DOHH2 (cell line): ENCODE results near the gene CERS6.

Experiments used
- H3F3A ChIP-seq: fragments of 200-600 bp; sonication (generic), shearing (Covaris generic); 2 replicates; pipeline ENCODE4 v1.6.0; 2016; ENCODE audit warnings: antibody characterized with exemption, mild to moderate bottlenecking; ENCODE audit not compliant: control insufficient read depth, insufficient read depth
- H3K27ac ChIP-seq: fragments of 200-600 bp; sonication (generic); 2 replicates; pipeline ENCODE4 v1.5.1; 2014; ENCODE audit warnings: low read depth, mild to moderate bottlenecking, low read length, moderate library complexity
- H3K27me3 ChIP-seq: fragments of 200-600 bp; sonication (generic); 2 replicates; pipeline ENCODE4 v1.6.1; 2014; ENCODE audit warnings: mild to moderate bottlenecking, low read length, mixed read lengths; ENCODE audit not compliant: control insufficient read depth
- H3K36me3 ChIP-seq: fragments of 200-600 bp; sonication (generic); 2 replicates; pipeline ENCODE4 v1.6.1; 2014; ENCODE audit warnings: mild to moderate bottlenecking, low read length, moderate library complexity, mixed read lengths; ENCODE audit not compliant: control insufficient read depth
- H3K4me1 ChIP-seq: fragments of 200-600 bp; sonication (generic); 2 replicates; pipeline ENCODE4 v1.6.1; 2014; ENCODE audit warnings: mild to moderate bottlenecking, low read length, mixed read lengths; ENCODE audit not compliant: control insufficient read depth
- H3K4me2 ChIP-seq: fragments of 200-600 bp; sonication (generic); 2 replicates; pipeline ENCODE4 v1.6.0; 2014; ENCODE audit warnings: mild to moderate bottlenecking, low read length, moderate library complexity
- H3K4me3 ChIP-seq: fragments of 200-600 bp; sonication (generic); 2 replicates; pipeline ENCODE4 v1.5.1; 2014; ENCODE audit warnings: mild to moderate bottlenecking, low read length, mixed read lengths
- H3K79me2 ChIP-seq: fragments of 200-600 bp; sonication (generic); 2 replicates; pipeline ENCODE4 v1.6.1; 2014; ENCODE audit warnings: mild to moderate bottlenecking, low read length, mixed read lengths; ENCODE audit not compliant: control insufficient read depth
- H3K9me2 ChIP-seq: fragments of 200-600 bp; sonication (generic); replicated peaks from 2 replicates; pipeline ENCODE4 v1.6.1; 2014; ENCODE audit warnings: mild to moderate bottlenecking, low read length, mixed read lengths; ENCODE audit not compliant: control insufficient read depth
- H3K9me3 ChIP-seq: fragments of 200-600 bp; sonication (generic); 2 replicates; pipeline ENCODE4 v1.6.1; 2014; ENCODE audit warnings: antibody characterized with exemption, low read length, mixed read lengths; ENCODE audit not compliant: control insufficient read depth, insufficient read depth
- H4K20me1 ChIP-seq: fragments of 200-600 bp; sonication (generic); 2 replicates; pipeline ENCODE4 v1.6.0; 2014; ENCODE audit warnings: low read depth, mild to moderate bottlenecking, antibody characterized with exemption, low read length, moderate library complexity; ENCODE audit not compliant: control insufficient read depth, insufficient read depth
- EZH2phosphoT487 ChIP-seq: fragments of 200-600 bp; sonication (generic); IDR thresholded peaks from 2 replicates; pipeline ENCODE4 v1.6.1; 2017; ENCODE audit warnings: borderline replicate concordance, mild to moderate bottlenecking, antibody characterized with exemption, low read length, moderate library complexity, mixed read lengths
- TF ChIP-seq, protein P1 (sequence below): fragments of 200-600 bp; sonication (generic); IDR thresholded peaks from one replicate; pipeline ENCODE4 v1.5.1; 2014; ENCODE audit warnings: antibody characterized with exemption, mild to moderate bottlenecking, low read depth, low read length; ENCODE audit not compliant: poor library complexity, severe bottlenecking

Gene CERS6

DNA sequence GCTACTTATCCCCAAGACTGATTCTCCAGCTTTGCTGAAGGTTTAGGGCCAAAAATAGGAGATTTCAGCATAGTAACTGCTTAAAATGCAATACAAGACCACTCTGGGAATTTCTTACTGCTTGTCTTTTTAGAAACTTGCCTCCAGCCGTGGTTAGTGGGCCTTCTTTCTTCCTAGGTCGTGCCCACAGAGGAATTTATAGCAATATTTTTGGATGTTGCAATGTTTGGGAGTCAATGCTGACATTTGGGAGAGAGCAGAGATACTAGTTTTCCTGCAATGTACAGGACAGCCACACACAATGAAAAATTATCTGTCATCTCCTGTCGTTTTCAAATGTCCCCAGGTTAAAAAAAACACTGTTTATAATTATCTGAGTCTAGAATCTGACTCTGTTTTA, 25.6 kb upstream of the CERS6 start:
- no peak overlapping the region for H3K4me3 ChIP-seq
- H3K4me2 ChIP-seq: no peak overlapping the region
- H3K79me2 ChIP-seq: no peaks in the 10 kb centered on the region
- no peaks in the 10 kb centered on the region for H3K9me2 ChIP-seq
- no peak overlapping the region for H3K27ac ChIP-seq
- H3K36me3 ChIP-seq: no peaks in the 10 kb centered on the region
- no peaks in the 10 kb centered on the region; the same call in 1 of the 2 replicates for H3K27me3 ChIP-seq
- no peak for TF ChIP-seq EZH2phosphoT487
- TF ChIP-seq, protein P1, sequence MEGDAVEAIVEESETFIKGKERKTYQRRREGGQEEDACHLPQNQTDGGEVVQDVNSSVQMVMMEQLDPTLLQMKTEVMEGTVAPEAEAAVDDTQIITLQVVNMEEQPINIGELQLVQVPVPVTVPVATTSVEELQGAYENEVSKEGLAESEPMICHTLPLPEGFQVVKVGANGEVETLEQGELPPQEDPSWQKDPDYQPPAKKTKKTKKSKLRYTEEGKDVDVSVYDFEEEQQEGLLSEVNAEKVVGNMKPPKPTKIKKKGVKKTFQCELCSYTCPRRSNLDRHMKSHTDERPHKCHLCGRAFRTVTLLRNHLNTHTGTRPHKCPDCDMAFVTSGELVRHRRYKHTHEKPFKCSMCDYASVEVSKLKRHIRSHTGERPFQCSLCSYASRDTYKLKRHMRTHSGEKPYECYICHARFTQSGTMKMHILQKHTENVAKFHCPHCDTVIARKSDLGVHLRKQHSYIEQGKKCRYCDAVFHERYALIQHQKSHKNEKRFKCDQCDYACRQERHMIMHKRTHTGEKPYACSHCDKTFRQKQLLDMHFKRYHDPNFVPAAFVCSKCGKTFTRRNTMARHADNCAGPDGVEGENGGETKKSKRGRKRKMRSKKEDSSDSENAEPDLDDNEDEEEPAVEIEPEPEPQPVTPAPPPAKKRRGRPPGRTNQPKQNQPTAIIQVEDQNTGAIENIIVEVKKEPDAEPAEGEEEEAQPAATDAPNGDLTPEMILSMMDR: no peak
- H3K4me1 ChIP-seq: no peaks in the 10 kb centered on the region
- H3F3A ChIP-seq: no peaks in the 10 kb centered on the region
- no peaks in the 10 kb centered on the region for H3K9me3 ChIP-seq
- H4K20me1 ChIP-seq: no peaks in the 10 kb centered on the region

DNA sequence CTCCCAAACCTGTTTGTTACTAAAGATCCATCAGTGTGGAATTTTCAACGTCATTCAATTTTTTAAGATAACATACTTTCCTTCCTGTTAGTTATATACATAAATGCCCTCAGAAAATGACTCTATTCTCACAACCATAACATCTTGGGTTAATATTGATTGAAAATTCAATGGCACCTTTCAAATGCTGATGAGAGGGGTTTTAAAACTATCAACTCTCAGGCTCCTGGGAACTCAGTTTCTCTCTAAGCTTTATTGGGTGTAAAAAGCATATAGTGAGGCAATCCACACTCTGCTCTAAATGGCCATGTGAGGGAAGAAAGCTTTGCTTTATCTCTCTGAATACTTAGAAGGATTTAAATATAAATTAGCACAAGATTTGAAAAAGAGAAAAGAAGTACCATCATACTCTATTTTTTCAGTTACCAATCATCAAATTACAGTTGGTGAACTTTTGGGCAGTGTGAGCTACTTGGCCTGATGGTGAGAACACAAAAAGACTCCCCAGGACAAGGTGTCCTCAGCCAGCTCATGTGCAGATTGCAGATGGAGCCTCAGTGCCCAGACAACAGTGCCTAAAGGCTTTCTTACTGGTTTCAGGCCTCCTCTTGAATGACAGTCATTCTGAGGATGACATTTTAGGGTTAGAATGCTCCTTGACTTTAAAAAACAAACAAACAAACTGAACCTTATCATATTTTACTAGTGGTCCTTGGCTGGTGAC, 24.6 kb upstream of the CERS6 start:
- Histone ChIP-seq H3K4me1 (no peaks in the 10 kb centered on the region), H3K9me2 (no peaks in the 10 kb centered on the region), H3K36me3 (no peaks in the 10 kb centered on the region), H3K27me3 (no peaks in the 10 kb centered on the region; the same call in 1 of the 2 replicates), H4K20me1 (no peaks in the 10 kb centered on the region), H3K27ac (no peak overlapping the region), H3K4me3 (no peak overlapping the region), H3F3A (no peaks in the 10 kb centered on the region), H3K79me2 (no peaks in the 10 kb centered on the region), H3K4me2 (no peak overlapping the region), H3K9me3 (no peaks in the 10 kb centered on the region)
- TF ChIP-seq, protein P1: no peak
- no peak for TF ChIP-seq EZH2phosphoT487

DNA sequence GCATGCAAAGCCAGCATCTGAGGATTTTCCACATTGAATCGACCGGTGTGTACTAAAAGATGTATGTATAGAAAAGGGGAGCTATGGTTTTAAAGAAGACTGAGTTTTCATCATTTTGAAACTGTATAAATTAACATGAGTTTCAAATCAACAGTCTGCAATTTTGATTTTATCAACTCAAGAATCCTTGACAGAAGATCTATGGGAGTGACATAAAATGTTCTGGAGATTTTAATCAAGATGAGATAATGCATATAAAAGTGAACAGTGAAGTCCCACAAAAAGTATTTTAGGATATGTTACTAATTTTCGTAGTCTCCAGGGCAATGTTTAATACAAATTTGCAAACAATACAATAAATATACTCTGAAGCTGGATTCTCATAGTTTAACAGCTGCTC, 24.0 kb upstream of the CERS6 start:
- no peaks in the 10 kb centered on the region for H3K9me2 ChIP-seq
- no peaks in the 10 kb centered on the region for H4K20me1 ChIP-seq
- no peak overlapping the region for H3K27ac ChIP-seq
- no peak overlapping the region for H3K4me3 ChIP-seq
- no peaks in the 10 kb centered on the region for H3K79me2 ChIP-seq
- no peak overlapping the region for H3K4me2 ChIP-seq
- TF ChIP-seq, protein P1: no peak
- TF ChIP-seq EZH2phosphoT487: no peak
- H3K27me3 ChIP-seq: no peaks in the 10 kb centered on the region; the same call in 1 of the 2 replicates
- no peaks in the 10 kb centered on the region for H3K9me3 ChIP-seq
- no peaks in the 10 kb centered on the region for H3K4me1 ChIP-seq
- no peaks in the 10 kb centered on the region for H3K36me3 ChIP-seq
- no peaks in the 10 kb centered on the region for H3F3A ChIP-seq
